Measurements from ENCODE around the gene HBD. TPM values are rescaled to one million over a fixed set of nuclear protein-coding genes. Genes with fewer than 3 reads are reported as not detected.

The HBD gene
- total and polyA plus RNA-seq, 2 donors (not counting 3 experiments of a cell fraction or from before 2014, with no cell fraction given), result not detected

GRCh38 chr11:5229356-5229755 lies 4.9 kb downstream of the HBD start:
- intact Hi-C loops (cut with micrococcal nuclease) (no loop called here), dilution Hi-C loops (cut with MboI; ENCODE audit: extremely low pct_ligation_motif_present, low sequenced_read_pairs) (no loop called here)
- no peak overlapping the region for H3K9ac ChIP-seq (replicated peaks; ENCODE audit: extremely low read depth, insufficient read depth, low read length)
- no peak overlapping the region for H3K4me2 ChIP-seq (ENCODE audit: insufficient read depth, low read length)
- no peak overlapping the region for H3K4me3 ChIP-seq (replicated peaks in 1 of 3; ENCODE audit: insufficient read depth in 1 of 3, low read depth in 1 of 3, low read length in 3 of 3)
- no peak overlapping the region for H2AFZ ChIP-seq (ENCODE audit: low read depth, low read length)
- POLR2A ChIA-PET, result no interaction called here
- TF ChIP-seq, protein P1, sequence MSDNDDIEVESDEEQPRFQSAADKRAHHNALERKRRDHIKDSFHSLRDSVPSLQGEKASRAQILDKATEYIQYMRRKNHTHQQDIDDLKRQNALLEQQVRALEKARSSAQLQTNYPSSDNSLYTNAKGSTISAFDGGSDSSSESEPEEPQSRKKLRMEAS (IDR thresholded peaks at IDR 0.05; ENCODE audit: insufficient read depth, insufficient read length), result no peak
- TF ChIP-seq GATA2 (IDR thresholded peaks at IDR 0.05; ENCODE audit: insufficient read depth, insufficient read length, low read depth, low read length) (no peak), CTCF (IDR thresholded peaks at IDR 0.05; ENCODE audit: extremely low read depth in 1 of 2, insufficient read depth in 1 of 2, low read depth in 1 of 2, low read length in 2 of 2) (no peak)
- no peak for FAIRE-seq
- no peaks in the 10 kb centered on the region for H3K9me3 ChIP-seq (replicated peaks; ENCODE audit: control insufficient read depth, insufficient read depth, low read length)
- no peaks in the 10 kb centered on the region for H3K9me1 ChIP-seq (replicated peaks; ENCODE audit: control insufficient read depth, extremely low read depth, insufficient read depth, low read length)
- H3K27me3 ChIP-seq (ENCODE audit: control insufficient read depth in 2 of 2, insufficient read depth in 2 of 2, low read length in 2 of 2), result no peaks in the 10 kb centered on the region
- no peaks in the 10 kb centered on the region for H3K79me2 ChIP-seq (ENCODE audit: control insufficient read depth, insufficient read depth, low read length)
- DNase-seq (ENCODE audit: low read depth, low spot score), result no peak
- CTCF ChIA-PET, result no interaction called here
- H3K27ac ChIP-seq (ENCODE audit: insufficient read depth, low read depth, low read length), result no peak overlapping the region
- no peaks in the 10 kb centered on the region for H3K4me1 ChIP-seq (ENCODE audit: control insufficient read depth, extremely low read depth, insufficient read depth, low read length)
- BruUV-seq (replicated peaks), result no TSS peak
- no peaks in the 10 kb centered on the region for H4K20me1 ChIP-seq (replicated peaks; ENCODE audit: control insufficient read depth, extremely low read depth, insufficient read depth, low read length)
- H3K36me3 ChIP-seq (ENCODE audit: control insufficient read depth in 2 of 2, extremely low read depth in 1 of 2, insufficient read depth in 2 of 2, low read length in 2 of 2), result no peaks in the 10 kb centered on the region

DNA sequence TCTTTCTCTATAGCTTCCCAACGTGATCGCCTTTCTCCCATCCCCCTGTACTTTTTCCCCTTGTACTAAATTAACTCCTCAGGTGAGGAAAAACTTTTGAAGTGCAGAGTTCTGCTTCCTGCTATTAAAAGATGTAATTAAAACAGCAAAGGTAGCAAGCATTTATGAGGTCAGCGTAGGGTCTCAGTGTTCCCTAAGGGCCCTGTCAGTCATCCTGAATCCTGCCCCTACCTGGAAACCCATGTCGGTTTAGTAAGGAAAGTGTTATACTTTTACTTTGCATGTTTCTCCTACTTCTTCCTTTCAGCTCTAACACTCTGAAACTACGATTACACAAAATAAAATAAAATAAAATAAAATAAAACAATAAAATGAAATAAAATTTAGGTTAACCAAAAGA lies 6.2 kb downstream of the HBD start:
- Histone ChIP-seq H3K27me3 (ENCODE audit: control insufficient read depth in 2 of 2, insufficient read depth in 2 of 2, low read length in 2 of 2) (no peaks in the 10 kb centered on the region), H3K4me3 (replicated peaks in 1 of 3; ENCODE audit: insufficient read depth in 1 of 3, low read depth in 1 of 3, low read length in 3 of 3) (no peak overlapping the region), H3K4me2 (ENCODE audit: insufficient read depth, low read length) (no peak overlapping the region), H3K79me2 (ENCODE audit: control insufficient read depth, insufficient read depth, low read length) (no peaks in the 10 kb centered on the region), H3K9me3 (replicated peaks; ENCODE audit: control insufficient read depth, insufficient read depth, low read length) (no peaks in the 10 kb centered on the region), H3K36me3 (ENCODE audit: control insufficient read depth in 2 of 2, extremely low read depth in 1 of 2, insufficient read depth in 2 of 2, low read length in 2 of 2) (no peaks in the 10 kb centered on the region), H2AFZ (ENCODE audit: low read depth, low read length) (no peak overlapping the region), H3K4me1 (ENCODE audit: control insufficient read depth, extremely low read depth, insufficient read depth, low read length) (no peaks in the 10 kb centered on the region), H3K9ac (replicated peaks; ENCODE audit: extremely low read depth, insufficient read depth, low read length) (no peak overlapping the region), H3K27ac (ENCODE audit: insufficient read depth, low read depth, low read length) (no peak overlapping the region), H4K20me1 (replicated peaks; ENCODE audit: control insufficient read depth, extremely low read depth, insufficient read depth, low read length) (no peaks in the 10 kb centered on the region), H3K9me1 (replicated peaks; ENCODE audit: control insufficient read depth, extremely low read depth, insufficient read depth, low read length) (no peaks in the 10 kb centered on the region)
- BruUV-seq (replicated peaks), result no TSS peak
- FAIRE-seq (no peak), DNase-seq (ENCODE audit: low read depth, low spot score) (no peak)
- ChIA-PET CTCF (no interaction called here), POLR2A (no interaction called here)
- intact Hi-C loops (cut with micrococcal nuclease) (no loop called here), dilution Hi-C loops (cut with MboI; ENCODE audit: extremely low pct_ligation_motif_present, low sequenced_read_pairs) (no loop called here)
- TF ChIP-seq POLR2AphosphoS5 (IDR thresholded peaks at IDR 0.05; ENCODE audit: insufficient read depth, low read depth, low read length) (no peak), MYC (IDR thresholded peaks at IDR 0.05; ENCODE audit: low read depth, low read length) (no peak), JUN (IDR thresholded peaks at IDR 0.05; ENCODE audit: borderline replicate concordance, insufficient read depth, insufficient read length, low read depth) (no peak), EZH2 (IDR thresholded peaks at IDR 0.05; ENCODE audit: borderline replicate concordance, low read depth, low read length, severe bottlenecking) (no peak), CTCF (IDR thresholded peaks at IDR 0.05; ENCODE audit: extremely low read depth in 1 of 2, insufficient read depth in 1 of 2, low read depth in 1 of 2, low read length in 2 of 2) (no peak), POLR2A (IDR thresholded peaks at IDR 0.05; ENCODE audit: low read depth, low read length) (no peak), GATA2 (IDR thresholded peaks at IDR 0.05; ENCODE audit: insufficient read depth, insufficient read length, low read depth, low read length) (no peak), FOS (IDR thresholded peaks at IDR 0.05; ENCODE audit: borderline replicate concordance, insufficient read depth, low read length) (no peak)
- TF ChIP-seq, protein P1 (IDR thresholded peaks at IDR 0.05; ENCODE audit: insufficient read depth, insufficient read length), result no peak

Data from endothelial cell of umbilical vein (primary cell).